Endodermal cell (in vitro differentiated cells): ENCODE results near the gene MYLK2. TPM values are rescaled to one million over a fixed set of nuclear protein-coding genes. Genes with fewer than 3 reads are reported as not detected.

Source experiments
- DNase-seq: peaks from one replicate; pipeline ENCODE4 v3.0.0-alpha.2; 2017
- H3K27ac ChIP-seq: 2 replicates; pipeline ENCODE4 v1.5.1; 2013; ENCODE audit warnings: mild to moderate bottlenecking, low read depth, low read length, moderate library complexity
- H3K27me3 ChIP-seq: 2 replicates; pipeline ENCODE4 v1.6.1; 2013; ENCODE audit warnings: mild to moderate bottlenecking, low read length, moderate library complexity; ENCODE audit not compliant: insufficient read depth, control insufficient read depth, poor library complexity, severe bottlenecking
- H3K36me3 ChIP-seq: 2 replicates; pipeline ENCODE4 v1.7.0; 2013; ENCODE audit warnings: mild to moderate bottlenecking, low read length, moderate library complexity; ENCODE audit not compliant: control insufficient read depth, insufficient read depth
- H3K4me1 ChIP-seq: one replicate; pipeline ENCODE4 v1.7.0; 2013; ENCODE audit warnings: low read length; ENCODE audit not compliant: control insufficient read depth, insufficient read depth
- H3K4me3 ChIP-seq: 2 replicates; pipeline ENCODE4 v1.5.1; 2013; ENCODE audit warnings: mild to moderate bottlenecking, low read length, moderate library complexity
- H3K9ac ChIP-seq: 2 replicates; pipeline ENCODE4 v1.6.1; 2013; ENCODE audit warnings: mild to moderate bottlenecking, low read length, moderate library complexity; ENCODE audit not compliant: poor library complexity, severe bottlenecking; ENCODE audit errors: extremely low read depth
- H3K9me3 ChIP-seq: 2 replicates; pipeline ENCODE4 v1.6.1; 2013; ENCODE audit warnings: mild to moderate bottlenecking, low read length, moderate library complexity; ENCODE audit not compliant: control insufficient read depth
- H3K27ac Mint-ChIP-seq: 2 replicates; pipeline ENCODE4 v1.8.0; 2020; ENCODE audit warnings: mixed read lengths
- H3K27me3 Mint-ChIP-seq: 2 replicates; pipeline ENCODE4 v1.8.0; 2021; ENCODE audit warnings: mild to moderate bottlenecking, mixed read lengths; ENCODE audit not compliant: insufficient read depth
- H3K36me3 Mint-ChIP-seq: 2 replicates; pipeline ENCODE4 v1.8.0; 2020; ENCODE audit warnings: low read depth, mixed read lengths
- H3K4me1 Mint-ChIP-seq: 2 replicates; pipeline ENCODE4 v1.8.0; 2020; ENCODE audit warnings: mixed read lengths
- H3K4me3 Mint-ChIP-seq: 2 replicates; pipeline ENCODE4 v1.8.0; 2020; ENCODE audit warnings: mild to moderate bottlenecking, moderate library complexity, mixed read lengths
- H3K9me3 Mint-ChIP-seq: 2 replicates; pipeline ENCODE4 v1.8.0; 2020; ENCODE audit warnings: mild to moderate bottlenecking, mixed read lengths
- WGBS, 2 experiments: methylation state at CpG; one replicate each; pipeline versions ENCODE4 v1.1.5 to v1.1.7; 2013; ENCODE audit warnings: missing lambda C conversion rate in 2 of 2, mixed read lengths in 1 of 2; ENCODE audit not compliant: insufficient coverage in 1 of 2, insufficient read length in 1 of 2; 5-methylcytosine and 5-hydroxymethylcytosine counted together
- total RNA-seq, 2 donors: library from RNA; stranded (reverse); fragmentation: NEBNext Ultra II Directional in 1 of 2; extraction: Animal tissue kit (Norgen Biotek cat#: 25700) in 1 of 2; gene quantifications; 2 replicates in 1 of 2; 3 replicates in 1 of 2; pipeline ENCODE4 v1.2.1, GENCODE V29; 2021
- TF ChIP-seq, protein P1 (sequence below): fragments of 200-600 bp; sonication (generic); conservative IDR thresholded peaks from 2 replicates; pipeline ENCODE4 v1.5.0; 2021; ENCODE audit warnings: antibody characterized with exemption, mild to moderate bottlenecking

MYLK2 gene
- total RNA-seq, 2 donors from 2014 or later = 0.20 to 0.29 TPM

DNA sequence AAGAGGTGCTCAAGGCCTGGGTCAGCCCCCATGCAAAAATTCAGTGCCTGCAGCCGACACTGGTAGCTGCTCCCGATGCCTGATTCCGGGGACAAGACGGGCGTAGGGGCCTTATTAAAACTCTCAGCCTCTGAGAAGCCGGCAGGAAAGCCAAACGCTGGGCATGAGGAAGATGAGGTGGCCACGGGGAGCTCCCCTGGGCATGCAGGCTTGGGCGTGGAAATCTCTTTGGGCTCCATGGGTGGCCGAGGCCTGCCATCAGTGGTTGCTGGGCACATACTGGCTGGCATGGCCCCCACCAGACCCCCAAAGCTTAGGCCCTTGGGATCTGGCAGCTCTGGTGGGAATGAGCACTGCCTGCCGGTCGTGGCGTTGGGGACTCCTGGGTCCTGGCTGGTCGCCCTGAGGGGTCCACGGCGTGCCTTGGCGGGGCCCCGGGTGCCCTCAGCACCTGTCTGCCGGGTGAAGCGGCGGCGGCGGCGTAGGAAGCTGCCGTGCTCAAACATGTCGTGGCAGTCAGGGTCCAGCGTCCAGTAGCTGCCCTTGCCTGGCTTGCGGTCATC, 25.7 kb downstream of the MYLK2 start:
- WGBS, 2 experiments = 93 to 94% methylated on average over 16 to 28 of the region's 28 CpGs
- Histone ChIP-seq H3K4me1 (peaks cover 5% of the 10 kb centered on the region), H3K36me3 (no peaks in the 10 kb centered on the region), H3K27ac (no peak overlapping the region), H3K4me3 (no peak overlapping the region), H3K9me3 (no peaks in the 10 kb centered on the region), H3K9ac (no peak overlapping the region), H3K27me3 (no peaks in the 10 kb centered on the region)
- Mint-ChIP-seq H3K4me1 (peaks cover 12% of the 10 kb centered on the region), H3K36me3 (no peaks in the 10 kb centered on the region), H3K4me3 (no peak overlapping the region), H3K27me3 (peaks cover 32% of the 10 kb centered on the region), H3K27ac (no peak overlapping the region), H3K9me3 (no peaks in the 10 kb centered on the region)
- TF ChIP-seq, protein P1, sequence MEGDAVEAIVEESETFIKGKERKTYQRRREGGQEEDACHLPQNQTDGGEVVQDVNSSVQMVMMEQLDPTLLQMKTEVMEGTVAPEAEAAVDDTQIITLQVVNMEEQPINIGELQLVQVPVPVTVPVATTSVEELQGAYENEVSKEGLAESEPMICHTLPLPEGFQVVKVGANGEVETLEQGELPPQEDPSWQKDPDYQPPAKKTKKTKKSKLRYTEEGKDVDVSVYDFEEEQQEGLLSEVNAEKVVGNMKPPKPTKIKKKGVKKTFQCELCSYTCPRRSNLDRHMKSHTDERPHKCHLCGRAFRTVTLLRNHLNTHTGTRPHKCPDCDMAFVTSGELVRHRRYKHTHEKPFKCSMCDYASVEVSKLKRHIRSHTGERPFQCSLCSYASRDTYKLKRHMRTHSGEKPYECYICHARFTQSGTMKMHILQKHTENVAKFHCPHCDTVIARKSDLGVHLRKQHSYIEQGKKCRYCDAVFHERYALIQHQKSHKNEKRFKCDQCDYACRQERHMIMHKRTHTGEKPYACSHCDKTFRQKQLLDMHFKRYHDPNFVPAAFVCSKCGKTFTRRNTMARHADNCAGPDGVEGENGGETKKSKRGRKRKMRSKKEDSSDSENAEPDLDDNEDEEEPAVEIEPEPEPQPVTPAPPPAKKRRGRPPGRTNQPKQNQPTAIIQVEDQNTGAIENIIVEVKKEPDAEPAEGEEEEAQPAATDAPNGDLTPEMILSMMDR = no peak
- DNase-seq = no peak

DNA sequence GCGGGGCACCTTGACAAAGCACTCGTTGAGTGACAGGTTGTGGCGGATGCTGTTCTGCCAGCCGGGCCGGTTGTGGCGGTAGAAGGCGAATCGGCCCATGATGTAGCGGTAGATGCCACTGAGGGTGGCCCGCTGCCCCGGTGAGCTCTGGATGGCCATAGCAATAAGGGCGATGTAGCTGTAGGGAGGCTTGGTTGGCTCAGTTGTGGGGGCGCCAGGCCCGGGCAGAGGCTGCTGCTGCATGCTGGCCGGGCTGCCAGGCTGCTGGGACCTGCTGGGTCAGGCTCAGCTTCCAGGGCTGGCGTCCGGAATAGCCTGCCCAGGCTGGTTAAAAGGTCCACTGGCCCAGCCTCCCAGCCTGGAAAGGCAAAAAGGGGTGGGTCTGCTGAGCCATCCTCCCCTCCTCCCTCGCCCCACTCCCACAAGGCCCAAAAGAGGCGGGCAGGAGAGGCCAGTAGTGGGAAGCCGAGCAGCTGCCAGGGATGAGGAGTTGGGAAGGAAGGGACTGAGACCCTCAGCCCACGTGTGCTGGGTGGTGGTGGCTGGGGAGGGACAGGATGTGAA, 26.2 kb downstream of the MYLK2 start, which contains the start of gene FOXS1:
TSS of gene FOXS1 (minus strand) at position 305 of the 564 bp plus-strand sequence. CDS start at position 243, 62 bp downstream.
- H3K4me1 ChIP-seq = peaks cover 5% of the 10 kb centered on the region
- Mint-ChIP-seq H3K9me3 (no peaks in the 10 kb centered on the region), H3K4me1 (peaks cover 12% of the 10 kb centered on the region), H3K27ac (no peak within 1 kb of the TSS), H3K4me3 (no peak within 1 kb of the TSS), H3K27me3 (peaks cover 37% of the 10 kb centered on the region), H3K36me3 (no peaks in the 10 kb centered on the region)
- H3K4me3 ChIP-seq = no peak within 1 kb of the TSS
- no peaks in the 10 kb centered on the region for H3K27me3 ChIP-seq
- H3K27ac ChIP-seq = peak within 1 kb of the TSS; percentile 66
- 75 to 83% methylated on average over 12 to 20 of the region's 21 CpGs for WGBS, 2 experiments
- H3K9me3 ChIP-seq = no peaks in the 10 kb centered on the region
- no peak within 1 kb of the TSS for H3K9ac ChIP-seq
- peak; percentile 83 for DNase-seq
- TF ChIP-seq, protein P1 = no peak
- no peaks in the 10 kb centered on the region for H3K36me3 ChIP-seq

DNA sequence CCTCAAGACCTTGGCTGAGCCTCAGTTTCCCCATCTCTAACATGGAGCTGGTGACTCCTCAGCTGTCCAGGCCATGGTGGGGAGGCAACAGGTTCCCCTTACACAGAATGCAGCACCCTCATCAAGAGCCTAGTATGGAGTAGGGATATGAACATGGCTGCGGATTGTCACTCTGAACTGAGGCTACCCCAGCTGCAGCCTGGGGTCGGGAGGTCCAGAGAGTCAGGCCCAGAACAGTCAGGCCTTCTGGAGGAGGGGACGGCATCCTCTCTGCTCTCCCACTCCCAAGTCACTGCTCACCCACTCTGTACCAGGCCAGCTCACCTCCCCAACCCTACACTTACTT, 27.6 kb downstream of the MYLK2 start:
- no peak overlapping the region for H3K27ac Mint-ChIP-seq
- Histone ChIP-seq H3K4me3 (no peak overlapping the region), H3K27me3 (peaks cover 5% of the 10 kb centered on the region), H3K27ac (no peak overlapping the region), H3K9ac (no peak overlapping the region), H3K4me1 (no peaks in the 10 kb centered on the region), H3K9me3 (no peaks in the 10 kb centered on the region), H3K36me3 (no peaks in the 10 kb centered on the region)
- DNase-seq = no peak
- TF ChIP-seq, protein P1 = no peak
- H3K4me1 Mint-ChIP-seq = peaks cover 7% of the 10 kb centered on the region
- H3K9me3 Mint-ChIP-seq = no peaks in the 10 kb centered on the region
- 68 to 80% methylated on average over 1 to 3 of the region's 3 CpGs for WGBS, 2 experiments
- peaks cover 51% of the 10 kb centered on the region for H3K27me3 Mint-ChIP-seq
- H3K36me3 Mint-ChIP-seq = no peaks in the 10 kb centered on the region
- no peak overlapping the region for H3K4me3 Mint-ChIP-seq
